H1 (cell line): Measurements from ENCODE around the gene NQO2. TPM values are rescaled to one million over a fixed set of nuclear protein-coding genes. Genes with fewer than 3 reads are reported as not detected.

Experiments used
- CTCF ChIA-PET: fragments of 300-600 bp; sonication (Branson Sonifier 250); formaldehyde crosslinking; loops from one replicate; lab custom pipeline; 2021; ENCODE audit not compliant: partially characterized antibody; lab: Charles Lee
- POLR2A ChIA-PET: fragments of 300-600 bp; sonication (Branson Sonifier 250); formaldehyde crosslinking; loops from one replicate; lab custom pipeline; 2021; ENCODE audit warnings: inconsistent platforms; ENCODE audit not compliant: partially characterized antibody; lab: Charles Lee
- DNase-seq, 2 experiments: peaks; one replicate each; pipeline versions ENCODE4 v3.0.0 to v3.0.0-alpha.2; 2010 to 2022; ENCODE audit warnings: low spot score in 2 of 2, low read depth in 1 of 2, mixed read lengths in 1 of 2
- FAIRE-seq: peaks from 2 replicates; lab custom pipeline; 2011; peaks lifted over from hg19 to GRCh38; lab: Jason Lieb, UNC
- H2AFZ ChIP-seq: 2 replicates; pipeline ENCODE4 v1.8.1; 2012; ENCODE audit warnings: low read length, inconsistent platforms
- H2AK5ac ChIP-seq: 2 replicates; pipeline ENCODE4 v1.6.1; 2013; ENCODE audit warnings: low read depth, low read length
- H2BK120ac ChIP-seq: replicated peaks from 2 replicates; pipeline ENCODE3; 2013; ENCODE audit warnings: low read depth, low read length, inconsistent platforms
- H2BK12ac ChIP-seq: 2 replicates; pipeline ENCODE4 v1.6.1; 2013; ENCODE audit warnings: low read depth, low read length
- H2BK15ac ChIP-seq: 2 replicates; pipeline ENCODE4 v1.6.1; 2013; ENCODE audit warnings: low read length
- H2BK20ac ChIP-seq: 2 replicates; pipeline ENCODE4 v1.6.1; 2013; ENCODE audit warnings: low read length
- H2BK5ac ChIP-seq: 2 replicates; pipeline ENCODE4 v1.6.1; 2013; ENCODE audit warnings: low read depth, low read length
- H3K14ac ChIP-seq: 2 replicates; pipeline ENCODE4 v1.6.1; 2013; ENCODE audit warnings: inconsistent platforms; ENCODE audit not compliant: insufficient read length
- H3K18ac ChIP-seq: 2 replicates; pipeline ENCODE4 v1.6.1; 2013; ENCODE audit warnings: low read length; ENCODE audit errors: extremely low read depth
- H3K23ac ChIP-seq: 2 replicates; pipeline ENCODE4 v1.6.1; 2013; ENCODE audit warnings: inconsistent platforms; ENCODE audit not compliant: insufficient read length
- H3K23me2 ChIP-seq: 2 replicates; pipeline ENCODE4 v1.6.1; 2013; ENCODE audit warnings: low read depth, low read length
- H3K27ac ChIP-seq: 2 replicates; pipeline ENCODE4 v1.6.1; 2011; ENCODE audit warnings: low read depth, low read length, inconsistent platforms
- H3K27me3 ChIP-seq, 4 experiments: replicated peaks in 1 of 4; 1 replicate in 1 of 4; 2 replicates in 3 of 4; pipeline versions ENCODE4 v1.6.1 to v1.8.1; 2011 to 2013; ENCODE audit warnings: low read length in 3 of 4, mild to moderate bottlenecking in 3 of 4, inconsistent platforms in 2 of 4, mixed read lengths in 2 of 4, moderate library complexity in 1 of 4; ENCODE audit not compliant: control insufficient read depth in 3 of 4, insufficient read depth in 3 of 4; ENCODE audit errors: extremely low read depth in 1 of 4
- H3K36me3 ChIP-seq, 4 experiments: 2 replicates each; pipeline versions ENCODE4 v1.6.1 to v1.8.1; 2011 to 2013; ENCODE audit warnings: mild to moderate bottlenecking in 4 of 4, low read length in 3 of 4, moderate library complexity in 2 of 4, control low read depth in 1 of 4, inconsistent platforms in 1 of 4; ENCODE audit not compliant: insufficient read depth in 4 of 4, control insufficient read depth in 2 of 4
- H3K4ac ChIP-seq: replicated peaks from 2 replicates; pipeline ENCODE3; 2013; ENCODE audit warnings: low read length, low read depth, mixed read lengths, inconsistent platforms; ENCODE audit not compliant: insufficient read length
- H3K4me1 ChIP-seq, 4 experiments: replicated peaks in 1 of 4; 1 replicate in 1 of 4; 2 replicates in 3 of 4; pipeline versions ENCODE4 v1.6.1 to v1.8.1; 2011 to 2013; ENCODE audit warnings: low read length in 3 of 4, inconsistent platforms in 2 of 4, mixed read lengths in 1 of 4; ENCODE audit not compliant: insufficient read depth in 4 of 4, control insufficient read depth in 3 of 4
- H3K4me2 ChIP-seq, 2 experiments: 2 replicates each; pipeline versions ENCODE4 v1.6.1 to v1.8.1; 2011 to 2013; ENCODE audit warnings: low read depth in 2 of 2, low read length in 2 of 2, control low read depth in 1 of 2, inconsistent platforms in 1 of 2, mild to moderate bottlenecking in 1 of 2; ENCODE audit not compliant: insufficient read depth in 1 of 2
- H3K4me3 ChIP-seq, 4 experiments: fragments of 200-600, 300-600 bp in 1 of 4; sonication (generic), shearing (Covaris generic), sonication (Bioruptor Twin) in 1 of 4; 2 replicates each; pipeline versions ENCODE4 v1.5.1 to v1.8.1; 2011 to 2016; ENCODE audit warnings: low read length in 4 of 4, low read depth in 3 of 4, control low read depth in 2 of 4, inconsistent platforms in 2 of 4, mild to moderate bottlenecking in 2 of 4, mixed read lengths in 1 of 4, moderate library complexity in 1 of 4; ENCODE audit not compliant: insufficient read depth in 2 of 4; ENCODE audit errors: extremely low read depth in 1 of 4
- H3K56ac ChIP-seq: replicated peaks from 2 replicates; pipeline ENCODE3; 2013; ENCODE audit warnings: low read depth, mild to moderate bottlenecking, mixed read lengths, low read length, inconsistent platforms; ENCODE audit not compliant: insufficient read length
- H3K79me1 ChIP-seq: 2 replicates; pipeline ENCODE4 v1.6.1; 2013; ENCODE audit warnings: low read depth, low read length, control low read depth
- H3K79me2 ChIP-seq, 2 experiments: 2 replicates each; pipeline versions ENCODE4 v1.6.1 to v1.8.1; 2012 to 2013; ENCODE audit warnings: low read length in 2 of 2, mild to moderate bottlenecking in 2 of 2, inconsistent platforms in 1 of 2; ENCODE audit not compliant: insufficient read depth in 2 of 2, control insufficient read depth in 1 of 2
- H3K9ac ChIP-seq, 4 experiments: replicated peaks in 1 of 4; 1 replicate in 1 of 4; 2 replicates in 3 of 4; pipeline versions ENCODE4 v1.6.1 to v1.8.1; 2011 to 2013; ENCODE audit warnings: low read depth in 3 of 4, low read length in 3 of 4, control low read depth in 2 of 4, mild to moderate bottlenecking in 2 of 4, moderate library complexity in 2 of 4, inconsistent platforms in 1 of 4; ENCODE audit errors: extremely low read depth in 1 of 4
- H3K9me3 ChIP-seq, 2 experiments: 2 replicates each; pipeline versions ENCODE4 v1.6.1 to v1.8.1; 2012 to 2013; ENCODE audit warnings: mild to moderate bottlenecking in 2 of 2, moderate library complexity in 2 of 2, control low read depth in 1 of 2, inconsistent platforms in 1 of 2, low read depth in 1 of 2, low read length in 1 of 2, mixed read lengths in 1 of 2; ENCODE audit not compliant: insufficient read depth in 2 of 2
- H4K20me1 ChIP-seq, 2 experiments: replicated peaks in 1 of 2; 2 replicates each; pipeline versions ENCODE3 to v1.8.1; 2011 to 2013; ENCODE audit warnings: inconsistent platforms in 2 of 2, low read length in 2 of 2, mild to moderate bottlenecking in 1 of 2; ENCODE audit not compliant: insufficient read depth in 2 of 2, control insufficient read depth in 1 of 2
- H4K5ac ChIP-seq: 2 replicates; pipeline ENCODE4 v1.6.1; 2013; ENCODE audit warnings: low read length, low read depth, mixed read lengths, inconsistent platforms; ENCODE audit not compliant: insufficient read length
- H4K8ac ChIP-seq: 2 replicates; pipeline ENCODE4 v1.8.0; 2013; ENCODE audit warnings: mild to moderate bottlenecking, moderate library complexity, low read length, inconsistent platforms; ENCODE audit not compliant: insufficient read depth; ENCODE audit errors: extremely low read depth
- H4K91ac ChIP-seq: replicated peaks from 2 replicates; pipeline ENCODE3; 2013; ENCODE audit warnings: low read length, mixed read lengths, inconsistent platforms; ENCODE audit not compliant: insufficient read length
- EZH2 ChIP-seq: fragments of 200-600 bp; sonication (generic); IDR thresholded peaks from 2 replicates; pipeline ENCODE4 v1.7.1; 2012; ENCODE audit warnings: low read depth, mild to moderate bottlenecking, moderate library complexity, low read length, inconsistent platforms; ENCODE audit not compliant: severe bottlenecking
- HDAC2 ChIP-seq, 2 experiments: fragments of 300-600 bp in 1 of 2; sonication (generic) in 1 of 2; IDR thresholded peaks; 2 replicates each; pipeline ENCODE4 v1.6.1; 2011 to 2012; ENCODE audit warnings: low read depth in 2 of 2, low read length in 2 of 2, mild to moderate bottlenecking in 2 of 2, moderate library complexity in 2 of 2, borderline replicate concordance in 1 of 2, inconsistent platforms in 1 of 2
- KDM1A ChIP-seq: fragments of 200-600, 300-600 bp; sonication (generic); IDR thresholded peaks from 2 replicates; pipeline ENCODE4 v1.7.1; 2016; ENCODE audit warnings: mild to moderate bottlenecking, low read length, borderline replicate concordance
- RFX5 ChIP-seq: IDR thresholded peaks from 2 replicates; pipeline ENCODE4 v1.6.1; 2011; ENCODE audit warnings: low read depth, low read length, improper control_type of control experiment, borderline replicate concordance
- RNF2 ChIP-seq: fragments of 200-900, 300-1000 bp; sonication (generic); IDR thresholded peaks from 2 replicates; pipeline ENCODE4 v1.7.1; 2016; ENCODE audit warnings: borderline replicate concordance, low read depth, mild to moderate bottlenecking, antibody characterized with exemption, low read length; ENCODE audit not compliant: poor library complexity, severe bottlenecking; ENCODE audit errors: missing control alignments
- SIX5 ChIP-seq: IDR thresholded peaks from 2 replicates; pipeline ENCODE4 v1.6.1; 2011; ENCODE audit warnings: mild to moderate bottlenecking, low read depth, low read length
- SUZ12 ChIP-seq: fragments of 200-600 bp; sonication (generic); IDR thresholded peaks from 2 replicates; pipeline ENCODE4 v1.6.1; 2012; ENCODE audit warnings: mild to moderate bottlenecking, inconsistent platforms, low read length, moderate library complexity, mixed read lengths
- TCF12 ChIP-seq: IDR thresholded peaks from 2 replicates; pipeline ENCODE4 v1.6.1; 2011; ENCODE audit warnings: low read depth, mild to moderate bottlenecking, low read length
- WGBS, 2 experiments: shearing (Covaris generic) in 1 of 2; methylation state at CpG; one replicate each; pipeline versions ENCODE4 v1.1.6 to v1.1.7; 2013 to 2015; ENCODE audit warnings: low lambda C conversion rate in 2 of 2, mixed read lengths in 2 of 2, inconsistent platforms in 1 of 2, low coverage in 1 of 2, missing lambda C conversion rate in 1 of 2; ENCODE audit not compliant: insufficient replicate concordance in 2 of 2, insufficient coverage in 1 of 2, insufficient read length in 1 of 2; ENCODE audit errors: extremely low coverage in 1 of 2, missing lambda C conversion rate in 1 of 2; 5-methylcytosine and 5-hydroxymethylcytosine counted together
- polyA plus RNA-seq, 7 experiments: library from polyadenylated mRNA; depleted of rRNA in 3 of 7; stranded (reverse) in 5 of 7; unstranded in 2 of 7; fragments of >200 nt in 5 of 7; fragments of 200-250 nt in 2 of 7; gene quantifications; 1 replicate in 5 of 7; 2 replicates in 1 of 7; 4 replicates in 1 of 7; pipeline versions ENCODE4 v1.2.1 to v1.2.3, GENCODE V29; 2011 to 2013; ENCODE audit warnings: missing spikeins in 2 of 7, mixed read lengths in 2 of 7
- total RNA-seq: library from RNA; stranded (reverse); fragmentation: NEBNext Ultra II Directional; extraction: Animal tissue kit (Norgen Biotek cat#: 25700); gene quantifications from 2 replicates; pipeline ENCODE4 v1.2.1, GENCODE V29; 2021
- TF ChIP-seq, protein P1 (sequence below): IDR thresholded peaks from 2 replicates; pipeline ENCODE4 v1.6.1; 2011; ENCODE audit warnings: low read depth, mild to moderate bottlenecking, low read length; ENCODE audit not compliant: insufficient read depth
- TF ChIP-seq, protein P2 (sequence below): IDR thresholded peaks from 2 replicates; pipeline ENCODE4 v1.6.1; 2011; ENCODE audit warnings: low read length, improper control_type of control experiment

The NQO2 gene
- total and polyA plus RNA-seq, 2 of the 8 experiments (the other 6 are each of a cell fraction or from before 2014, with no cell fraction given), result 135 to 168 TPM

GRCh38 chr6:2968600-2969135 is 31.0 kb upstream of the NQO2 start:
- FAIRE-seq, result no peak
- 87% methylated on average over 8 of the region's 8 CpGs; no CpG with 5 or more reads in 1 of the 2 experiments for whole genome bisulfite sequencing, 2 experiments
- Histone ChIP-seq H3K9ac (no peak overlapping the region), H2BK5ac (no peak overlapping the region), H3K56ac (no peak overlapping the region), H3K27me3 (peaks cover 0 to 2% (median 0%) of the 10 kb centered on the region in 4 experiments; a peak in 1 of 7 replicates), H3K4me3 (no peak overlapping the region), H2AFZ (no peak overlapping the region), H2BK12ac (no peak overlapping the region), H3K9me3 (no peaks in the 10 kb centered on the region), H4K91ac (no peak overlapping the region), H4K8ac (no peak overlapping the region), H3K79me2 (no peaks in the 10 kb centered on the region), H2BK120ac (no peak overlapping the region), H3K27ac (no peak overlapping the region), H3K18ac (no peak overlapping the region), H3K4ac (no peak overlapping the region), H3K36me3 (no peaks in the 10 kb centered on the region), H2AK5ac (no peak overlapping the region), H4K5ac (no peak overlapping the region), H3K79me1 (no peaks in the 10 kb centered on the region), H3K23ac (no peak overlapping the region), H4K20me1 (no peaks in the 10 kb centered on the region), H3K23me2 (peaks cover 6% of the 10 kb centered on the region; the same call in 1 of the 2 replicates), H3K14ac (no peak overlapping the region), H3K4me1 (peaks cover 0 to 3% (median 2%) of the 10 kb centered on the region in 4 experiments; a peak in 5 of 7 replicates), H2BK15ac (no peak overlapping the region), H3K4me2 (no peak overlapping the region), H2BK20ac (no peak overlapping the region)
- ChIA-PET CTCF (interaction anchor here (0.9 to 1.7 kb wide), 3 partner anchors 14 to 29 kb away, joined by 3 to 8 read pairs (median 3); no protein-coding TSS in a partner anchor), POLR2A (interaction anchor here (1.0 kb wide), 1 partner anchor 17 kb away, joined by 3 read pairs; no protein-coding TSS in a partner anchor)
- no peak for DNase-seq
- TF ChIP-seq RNF2 (no peak), RFX5 (no peak), KDM1A (no peak), TCF12 (no peak), HDAC2 (IDR thresholded peaks at IDR 0.05; ENCODE audit: borderline replicate concordance in 1 of 2, low read depth in 2 of 2, low read length in 2 of 2) (no peak), EZH2 (no peak), SUZ12 (no peak), SIX5 (no peak)
- TF ChIP-seq, protein P1, sequence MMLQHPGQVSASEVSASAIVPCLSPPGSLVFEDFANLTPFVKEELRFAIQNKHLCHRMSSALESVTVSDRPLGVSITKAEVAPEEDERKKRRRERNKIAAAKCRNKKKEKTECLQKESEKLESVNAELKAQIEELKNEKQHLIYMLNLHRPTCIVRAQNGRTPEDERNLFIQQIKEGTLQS, result no peak
- TF ChIP-seq, protein P2, sequence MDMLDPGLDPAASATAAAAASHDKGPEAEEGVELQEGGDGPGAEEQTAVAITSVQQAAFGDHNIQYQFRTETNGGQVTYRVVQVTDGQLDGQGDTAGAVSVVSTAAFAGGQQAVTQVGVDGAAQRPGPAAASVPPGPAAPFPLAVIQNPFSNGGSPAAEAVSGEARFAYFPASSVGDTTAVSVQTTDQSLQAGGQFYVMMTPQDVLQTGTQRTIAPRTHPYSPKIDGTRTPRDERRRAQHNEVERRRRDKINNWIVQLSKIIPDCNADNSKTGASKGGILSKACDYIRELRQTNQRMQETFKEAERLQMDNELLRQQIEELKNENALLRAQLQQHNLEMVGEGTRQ, result no peak
